RWPE2 (cell line): ENCODE data around the gene NCOA7.

Source experiments
- ATAC-seq: fragments of 200-7000 bp; cut with Tn5 transposase; 3 replicates; pipeline ENCODE4 v1.9.1; 2021; ENCODE audit warnings: low read depth
- DNase-seq: peaks from one replicate; pipeline ENCODE4 v3.0.0-alpha.2; 2020; ENCODE audit warnings: low spot score
- H3K27ac ChIP-seq: fragments of 450-650 bp; 2 replicates; pipeline ENCODE4 v1.5.1; 2017; ENCODE audit warnings: mild to moderate bottlenecking; ENCODE audit not compliant: poor library complexity, severe bottlenecking
- H3K27me3 ChIP-seq: fragments of 250-450 bp; sonication (Bioruptor Pico); 2 replicates; pipeline ENCODE4 v1.5.1; 2021; ENCODE audit warnings: mild to moderate bottlenecking, moderate library complexity; ENCODE audit not compliant: insufficient read depth, poor library complexity, severe bottlenecking
- H3K36me3 ChIP-seq: fragments of 250-450 bp; sonication (Bioruptor Pico); 2 replicates; pipeline ENCODE4 v1.5.1; 2020; ENCODE audit warnings: low read depth, mild to moderate bottlenecking, moderate library complexity
- H3K4me1 ChIP-seq: fragments of 250-450 bp; sonication (Bioruptor Pico); 2 replicates; pipeline ENCODE4 v1.5.1; 2021; ENCODE audit warnings: mild to moderate bottlenecking, moderate library complexity; ENCODE audit not compliant: insufficient read depth, poor library complexity, severe bottlenecking
- H3K4me3 ChIP-seq: fragments of 250-450 bp; sonication (Bioruptor Pico); 2 replicates; pipeline ENCODE4 v1.5.1; 2021; ENCODE audit warnings: mild to moderate bottlenecking, moderate library complexity; ENCODE audit not compliant: severe bottlenecking
- H3K9me3 ChIP-seq: fragments of 250-450 bp; sonication (Bioruptor Pico); 2 replicates; pipeline ENCODE4 v1.5.1; 2021; ENCODE audit warnings: mild to moderate bottlenecking, moderate library complexity; ENCODE audit not compliant: severe bottlenecking
- TF ChIP-seq, protein P1 (sequence below): fragments of 450-650 bp; IDR thresholded peaks from one replicate; pipeline ENCODE4 v1.5.1; 2017; ENCODE audit warnings: mild to moderate bottlenecking, moderate library complexity; ENCODE audit not compliant: poor library complexity, severe bottlenecking

The NCOA7 gene

DNA sequence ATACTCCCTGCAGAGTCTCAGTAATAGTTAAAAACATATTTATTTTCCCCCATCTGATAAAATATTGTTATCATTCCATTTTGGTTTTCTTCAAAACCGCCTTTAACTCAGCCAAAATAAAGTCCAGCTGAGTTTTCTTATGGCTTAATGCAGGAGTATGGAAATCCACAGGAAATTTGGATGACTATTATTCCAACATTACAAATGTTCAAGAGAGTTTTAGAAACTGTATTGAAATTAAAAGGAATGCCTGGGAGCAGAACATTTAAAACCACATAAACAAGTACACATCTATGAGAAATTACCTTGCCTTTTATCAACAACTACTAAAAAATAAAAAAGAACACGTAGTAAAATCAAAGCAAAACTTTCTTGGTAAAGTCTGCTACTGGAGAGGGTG lies 45.7 kb downstream of the NCOA7 start:
- TF ChIP-seq, protein P1, sequence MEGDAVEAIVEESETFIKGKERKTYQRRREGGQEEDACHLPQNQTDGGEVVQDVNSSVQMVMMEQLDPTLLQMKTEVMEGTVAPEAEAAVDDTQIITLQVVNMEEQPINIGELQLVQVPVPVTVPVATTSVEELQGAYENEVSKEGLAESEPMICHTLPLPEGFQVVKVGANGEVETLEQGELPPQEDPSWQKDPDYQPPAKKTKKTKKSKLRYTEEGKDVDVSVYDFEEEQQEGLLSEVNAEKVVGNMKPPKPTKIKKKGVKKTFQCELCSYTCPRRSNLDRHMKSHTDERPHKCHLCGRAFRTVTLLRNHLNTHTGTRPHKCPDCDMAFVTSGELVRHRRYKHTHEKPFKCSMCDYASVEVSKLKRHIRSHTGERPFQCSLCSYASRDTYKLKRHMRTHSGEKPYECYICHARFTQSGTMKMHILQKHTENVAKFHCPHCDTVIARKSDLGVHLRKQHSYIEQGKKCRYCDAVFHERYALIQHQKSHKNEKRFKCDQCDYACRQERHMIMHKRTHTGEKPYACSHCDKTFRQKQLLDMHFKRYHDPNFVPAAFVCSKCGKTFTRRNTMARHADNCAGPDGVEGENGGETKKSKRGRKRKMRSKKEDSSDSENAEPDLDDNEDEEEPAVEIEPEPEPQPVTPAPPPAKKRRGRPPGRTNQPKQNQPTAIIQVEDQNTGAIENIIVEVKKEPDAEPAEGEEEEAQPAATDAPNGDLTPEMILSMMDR: no peak
- no peak overlapping the region for H3K27ac ChIP-seq

DNA sequence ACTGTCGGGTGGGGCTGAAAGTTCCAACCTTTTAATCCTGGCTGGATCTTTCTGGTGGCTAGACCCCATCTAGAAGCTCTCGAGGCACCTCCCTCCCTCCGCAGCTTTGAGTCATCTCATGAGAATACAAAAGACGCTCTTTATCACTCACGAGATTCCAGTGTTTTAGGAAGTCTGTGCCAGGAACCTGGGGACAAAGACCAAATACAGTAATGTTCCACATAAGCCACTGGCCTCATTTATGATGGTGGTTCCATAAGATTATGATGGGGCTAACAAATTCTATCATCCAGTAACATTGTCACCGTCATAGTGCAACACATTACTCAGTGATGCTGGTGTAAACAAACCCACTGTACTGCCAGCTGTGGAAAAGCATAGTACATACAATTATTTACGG lies 48.7 kb downstream of the NCOA7 start:
- Histone ChIP-seq H3K27ac (no peak overlapping the region), H3K27me3 (no peaks in the 10 kb centered on the region), H3K4me3 (no peak overlapping the region), H3K36me3 (no peaks in the 10 kb centered on the region), H3K9me3 (no peaks in the 10 kb centered on the region), H3K4me1 (no peaks in the 10 kb centered on the region)
- no peak for DNase-seq
- TF ChIP-seq, protein P1: no peak
- no peak for ATAC-seq

More for the DNA sequence above, 45.7 kb downstream of the NCOA7 start:
- Histone ChIP-seq H3K9me3 (no peaks in the 10 kb centered on the region), H3K4me3 (no peak overlapping the region), H3K27me3 (no peaks in the 10 kb centered on the region), H3K36me3 (no peaks in the 10 kb centered on the region), H3K4me1 (no peaks in the 10 kb centered on the region)
- no peak for DNase-seq
- no peak for ATAC-seq

DNA sequence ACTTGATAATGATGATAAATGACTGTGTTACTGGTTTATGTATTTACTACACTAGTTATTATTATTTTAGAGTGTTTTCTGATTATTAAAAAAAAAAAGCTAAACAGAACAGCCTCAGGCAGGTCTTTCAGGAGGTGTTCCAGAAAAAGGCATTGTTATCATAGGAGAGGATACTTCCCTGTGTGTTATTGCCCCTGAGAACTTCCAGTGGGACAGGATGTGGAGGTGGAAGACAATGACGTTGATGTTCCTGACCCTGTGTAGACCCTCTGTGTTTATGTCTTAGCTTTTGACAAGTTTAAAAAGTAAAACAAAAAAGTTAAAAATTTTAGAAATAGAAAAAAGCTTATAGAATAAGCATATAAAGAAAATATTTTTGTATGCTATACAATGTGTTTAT lies 49.1 kb downstream of the NCOA7 start:
- DNase-seq: no peak
- no peaks in the 10 kb centered on the region for H3K9me3 ChIP-seq
- no peaks in the 10 kb centered on the region for H3K27me3 ChIP-seq
- no peaks in the 10 kb centered on the region for H3K4me1 ChIP-seq
- ATAC-seq: no peak
- TF ChIP-seq, protein P1: no peak
- H3K4me3 ChIP-seq: no peak overlapping the region
- no peak overlapping the region for H3K27ac ChIP-seq
- no peaks in the 10 kb centered on the region for H3K36me3 ChIP-seq

DNA sequence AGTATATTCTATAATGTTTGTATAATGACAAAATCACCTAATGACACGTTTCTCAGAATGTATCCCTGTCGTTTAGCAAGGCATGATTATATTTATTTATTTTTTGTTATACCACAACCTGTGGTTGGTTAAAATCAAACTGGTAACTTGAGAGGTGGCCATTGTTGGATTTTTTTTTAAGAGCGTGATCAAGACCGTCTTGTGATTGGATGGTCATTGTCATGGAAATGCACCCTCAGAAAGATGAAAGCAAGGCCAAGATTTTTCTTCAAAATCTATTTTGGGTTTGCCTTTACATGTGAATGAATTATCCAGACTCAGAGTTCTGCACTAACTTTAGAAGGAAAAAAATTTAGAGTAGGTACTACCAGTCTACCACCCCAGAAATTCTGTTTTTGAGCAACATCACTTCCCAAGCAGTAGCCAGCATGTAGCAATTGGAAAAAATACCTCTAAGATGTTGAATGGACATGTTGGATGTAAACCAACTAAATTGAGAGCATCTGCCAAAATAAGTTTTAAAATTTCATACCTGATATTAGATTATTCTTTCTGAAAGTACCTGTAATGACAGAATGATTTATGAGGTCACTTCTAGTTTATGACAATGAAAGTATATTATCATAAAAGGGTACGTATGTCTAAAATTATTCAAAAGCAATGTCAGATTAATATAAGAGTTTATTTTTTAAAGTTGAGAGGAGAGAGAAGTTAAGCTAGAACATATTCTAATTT lies 50.8 kb downstream of the NCOA7 start:
- H3K4me1 ChIP-seq: no peaks in the 10 kb centered on the region
- H3K4me3 ChIP-seq: no peak overlapping the region
- no peaks in the 10 kb centered on the region for H3K27me3 ChIP-seq
- no peaks in the 10 kb centered on the region for H3K36me3 ChIP-seq
- no peak overlapping the region for H3K27ac ChIP-seq
- H3K9me3 ChIP-seq: no peaks in the 10 kb centered on the region
- DNase-seq (no peak), ATAC-seq (no peak)
- TF ChIP-seq, protein P1: no peak

DNA sequence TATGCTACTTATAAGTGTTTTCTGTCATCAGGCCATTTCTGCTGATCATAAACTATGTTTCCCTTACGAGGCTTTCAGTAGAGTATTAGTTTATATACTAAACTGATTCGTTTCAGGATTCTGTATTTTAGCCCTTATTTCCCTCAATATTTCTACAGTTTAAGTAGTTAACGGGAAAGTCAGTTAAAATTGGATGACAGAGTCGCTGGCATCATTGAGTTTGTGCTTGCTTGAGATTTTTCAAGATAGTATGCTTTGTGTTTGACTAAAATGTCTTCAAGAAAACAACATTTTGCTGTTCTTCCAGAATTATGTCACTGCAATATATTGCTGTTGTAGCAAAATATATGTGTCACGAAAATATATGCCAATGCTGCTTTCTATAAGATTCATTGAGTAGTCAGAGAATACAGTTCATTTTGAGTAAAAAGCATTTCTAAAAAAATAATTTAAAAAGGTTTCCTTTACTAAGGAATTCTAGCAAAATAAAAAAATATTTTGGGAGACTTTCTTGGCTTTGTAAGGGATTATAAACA lies 51.4 kb downstream of the NCOA7 start:
- Histone ChIP-seq H3K4me1 (no peaks in the 10 kb centered on the region), H3K4me3 (no peak overlapping the region), H3K9me3 (no peaks in the 10 kb centered on the region), H3K36me3 (no peaks in the 10 kb centered on the region), H3K27ac (no peak overlapping the region), H3K27me3 (no peaks in the 10 kb centered on the region)
- DNase-seq (no peak), ATAC-seq (no peak)
- TF ChIP-seq, protein P1: no peak
